NCI-H2171 (cell line): Measurements from ENCODE around the gene CD300E.
"Not testable (repeated sequence)": the region's sequence is repeated elsewhere in the genome, so short reads cannot be mapped to it uniquely, and the experiment has no call there.

Experiments used
- DNase-seq: peaks from one replicate; lab custom pipeline; 2025; lab: John Stamatoyannopoulos, UW

Gene CD300E

GRCh38 chr17:74599023-74599399 is 24.5 kb downstream of the CD300E start:
- no peak for DNase-seq

GRCh38 chr17:74598346-74599022 is 25.1 kb downstream of the CD300E start:
- no peak for DNase-seq

GRCh38 chr17:74597069-74597790 is 26.3 kb downstream of the CD300E start:
- no peak for DNase-seq

DNA sequence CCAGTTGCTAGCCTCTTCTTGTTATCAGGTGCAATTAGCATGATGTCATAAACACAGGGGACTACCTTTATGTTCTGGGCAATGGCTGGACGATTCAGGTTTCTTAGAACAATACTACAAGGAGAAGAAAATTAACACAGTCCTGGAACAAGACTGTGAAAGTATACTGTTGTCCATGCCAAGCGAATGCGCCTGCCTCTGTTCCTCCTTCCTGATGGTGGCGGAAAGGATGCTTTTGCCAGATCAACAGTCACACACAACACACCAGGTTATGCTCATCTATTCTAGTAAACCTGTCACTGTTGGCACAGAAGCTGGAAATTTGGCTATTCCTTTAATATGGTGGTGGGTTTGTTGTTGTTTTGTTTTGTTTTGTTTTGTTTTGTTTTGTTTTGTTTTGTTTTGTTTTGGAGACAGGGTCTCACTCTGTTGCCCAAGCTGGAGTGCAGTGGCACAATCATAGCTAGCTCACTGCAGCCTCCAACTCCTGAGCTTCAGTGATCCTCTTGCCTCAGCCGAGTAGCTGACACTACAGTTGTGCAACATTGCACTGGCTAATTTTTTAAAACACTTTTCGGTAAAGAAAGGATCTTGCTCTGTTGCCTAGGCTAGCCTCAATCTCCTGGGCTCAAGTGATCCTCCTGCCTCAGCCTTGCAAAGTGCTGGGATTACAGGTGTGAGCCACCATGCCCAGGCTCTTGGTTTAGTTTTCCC is 28.3 kb downstream of the CD300E start:
- DNase-seq, result no peak

- no peak for DNase-seq
These were observed 31.2 kb downstream of the CD300E start, which contains the start of gene CD300LD for GRCh38 chr17:74592087-74592990. Gene CD300LD (minus strand): TSS chr17:74592283. CDS start chr17:74592202, 81 bp downstream.

DNA sequence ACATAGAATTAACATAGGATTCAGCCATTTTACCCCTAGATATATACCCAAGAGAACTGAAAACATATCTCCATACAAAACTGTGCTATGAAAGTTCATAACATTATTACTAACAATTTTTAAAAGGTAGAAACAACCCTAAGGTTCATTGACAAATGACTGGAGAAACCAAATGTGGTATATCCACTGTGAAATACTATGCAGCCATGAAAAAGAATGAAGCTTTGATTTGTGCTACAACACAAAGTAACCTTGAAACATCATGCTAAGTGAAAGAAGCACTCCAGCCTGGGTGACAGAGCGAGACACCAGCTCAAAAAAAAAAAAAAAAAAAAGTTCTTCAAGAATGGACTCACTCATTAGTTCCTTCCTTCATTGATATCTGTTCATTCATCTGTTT is 32.0 kb downstream of the CD300E start:
- no peak for DNase-seq

GRCh38 chr17:74585711-74586110 is 37.8 kb downstream of the CD300E start:
- no peak for DNase-seq

DNA sequence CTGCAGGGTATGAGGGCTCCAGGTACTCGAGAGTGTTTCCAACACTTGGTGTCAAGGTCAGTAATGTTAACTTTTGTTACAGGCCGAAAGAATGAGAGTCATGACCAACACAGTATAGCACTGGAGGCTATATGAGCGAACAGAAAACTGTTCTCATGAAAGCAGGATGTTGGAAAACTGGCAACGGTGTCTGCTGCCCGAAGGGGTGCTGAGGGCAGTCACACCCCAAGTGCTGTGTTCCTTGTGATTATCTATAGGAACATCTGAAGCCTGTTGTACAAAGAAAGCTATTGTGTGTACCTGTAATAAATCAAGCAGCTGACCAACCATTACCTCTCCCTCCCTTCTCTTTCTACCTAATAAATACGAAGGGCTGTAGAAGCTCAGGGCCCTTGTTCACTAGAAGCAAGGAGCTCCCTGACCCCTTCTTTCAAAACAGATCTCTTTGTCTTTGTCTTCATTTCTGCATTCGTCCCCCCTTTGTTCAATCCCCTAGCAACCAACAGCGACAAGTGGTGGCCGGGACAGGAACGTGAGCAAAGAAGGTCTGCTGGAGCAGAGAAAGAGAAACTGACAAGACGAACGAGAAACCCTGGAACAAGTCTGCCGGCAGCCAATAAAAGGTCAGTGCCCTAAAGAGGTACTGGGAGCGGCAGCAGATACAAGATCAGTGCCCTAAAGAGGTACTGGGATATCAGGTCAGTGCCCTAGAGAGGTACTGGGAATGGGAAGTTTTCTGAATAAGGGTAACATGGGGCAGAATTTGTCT is 39.1 kb downstream of the CD300E start:
- DNase-seq, result no peak

DNA sequence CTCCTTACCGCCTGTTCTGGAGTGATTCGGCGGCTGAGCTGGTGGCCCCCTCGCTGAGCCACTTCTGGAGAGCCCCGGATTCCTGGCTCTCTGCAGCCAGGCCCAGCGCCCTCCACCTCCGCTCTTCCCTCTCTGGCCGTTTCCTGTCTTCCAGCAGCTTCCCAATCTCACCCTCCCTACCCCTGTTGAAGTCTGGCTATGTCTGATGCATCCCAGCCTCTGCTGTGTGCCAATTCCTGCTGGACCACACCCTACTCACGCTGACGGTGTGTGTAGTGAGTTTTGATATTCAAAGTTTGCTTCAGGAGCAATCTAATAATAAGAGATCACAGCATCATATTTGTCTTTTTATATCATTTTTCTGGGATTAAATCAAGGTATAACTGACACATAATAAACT is 40.9 kb downstream of the CD300E start:
- no peak for DNase-seq

DNA sequence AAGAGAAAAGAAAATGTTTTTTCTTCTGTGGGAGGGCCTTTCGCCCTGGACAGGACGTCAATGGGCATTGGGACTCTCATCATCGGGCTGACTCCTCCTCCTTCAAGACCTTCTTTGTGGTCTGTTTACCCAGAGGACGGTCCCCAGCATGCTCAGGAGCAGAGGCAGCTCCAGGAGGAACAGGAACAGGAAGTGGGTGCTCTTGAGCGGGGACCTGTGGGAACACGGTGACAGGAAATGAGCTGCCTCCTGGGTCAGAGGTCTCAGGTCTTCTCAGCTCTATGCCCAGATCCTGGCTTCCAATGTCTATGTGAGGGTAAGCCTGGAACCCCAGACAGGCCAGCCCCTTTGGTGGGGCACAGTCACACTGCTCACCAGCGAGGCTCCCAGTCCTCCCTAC is 43.6 kb downstream of the CD300E start:
- DNase-seq, result no peak

GRCh38 chr17:74578979-74579378 is 44.6 kb downstream of the CD300E start:
- no peak for DNase-seq

GRCh38 chr17:74574489-74575142 is 48.9 kb downstream of the CD300E start:
- DNase-seq, result no peak

DNA sequence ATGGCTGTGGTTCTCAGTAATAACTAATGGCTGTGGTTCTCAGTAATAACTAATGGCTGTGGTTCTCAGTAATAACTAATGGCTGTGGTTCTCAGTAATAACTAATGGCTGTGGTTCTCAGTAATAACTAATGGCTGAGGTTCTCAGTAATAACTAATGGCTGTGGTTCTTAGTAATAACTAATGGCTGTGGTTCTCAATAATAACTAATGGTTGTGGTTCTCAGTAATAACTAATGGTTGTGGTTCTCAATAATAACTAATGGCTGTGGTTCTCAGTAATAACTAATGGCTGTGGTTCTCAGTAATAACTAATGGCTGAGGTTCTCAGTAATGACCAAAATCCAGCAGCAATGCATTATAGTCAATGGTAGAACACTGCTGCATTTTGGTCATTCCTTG is 49.9 kb downstream of the CD300E start:
- not testable (repeated sequence) for DNase-seq

- DNase-seq, result no peak
These were observed 50.4 kb downstream of the CD300E start for GRCh38 chr17:74573169-74573568.

- DNase-seq, result no peak
These were observed 51.8 kb downstream of the CD300E start for GRCh38 chr17:74571621-74572270.

- DNase-seq, result no peak
These were observed 54.2 kb downstream of the CD300E start for GRCh38 chr17:74569020-74570003.

DNA sequence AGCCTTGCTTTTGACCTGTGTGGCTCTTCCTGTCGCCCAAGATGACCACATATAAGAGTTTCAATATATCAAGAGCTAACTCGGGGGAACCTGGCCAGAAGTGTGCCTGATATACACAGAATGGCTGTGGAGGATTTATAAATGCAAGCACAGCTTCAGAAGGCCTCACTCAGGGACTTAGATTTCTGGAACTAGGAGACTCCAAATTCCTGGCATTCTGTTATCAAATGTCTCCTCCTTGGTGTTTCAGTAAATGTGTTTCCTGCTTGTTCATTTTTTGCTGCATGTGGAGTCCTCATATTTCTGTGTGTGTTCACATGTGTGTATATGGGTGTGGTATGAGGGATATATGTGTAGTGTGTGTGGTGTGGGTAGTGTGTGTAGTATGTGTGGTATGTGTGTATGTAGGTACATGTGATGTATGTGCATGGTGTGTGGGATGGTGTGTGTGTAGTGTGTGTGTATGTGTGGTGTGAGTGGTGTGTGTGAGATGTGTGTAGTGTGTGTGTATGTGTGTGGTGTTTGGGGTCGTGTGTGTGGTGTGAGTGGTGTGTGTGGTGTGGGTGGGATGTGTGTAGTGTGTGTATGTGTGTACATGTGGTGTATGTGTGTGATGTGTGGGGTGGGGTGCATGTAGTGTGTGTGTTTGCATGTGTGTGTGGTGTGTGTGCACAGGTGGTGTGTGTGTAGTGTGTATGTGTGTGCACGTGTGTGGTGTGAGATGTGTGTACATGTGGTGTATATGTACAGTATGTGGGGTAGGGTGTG is 55.2 kb downstream of the CD300E start:
- DNase-seq, result no peak

DNA sequence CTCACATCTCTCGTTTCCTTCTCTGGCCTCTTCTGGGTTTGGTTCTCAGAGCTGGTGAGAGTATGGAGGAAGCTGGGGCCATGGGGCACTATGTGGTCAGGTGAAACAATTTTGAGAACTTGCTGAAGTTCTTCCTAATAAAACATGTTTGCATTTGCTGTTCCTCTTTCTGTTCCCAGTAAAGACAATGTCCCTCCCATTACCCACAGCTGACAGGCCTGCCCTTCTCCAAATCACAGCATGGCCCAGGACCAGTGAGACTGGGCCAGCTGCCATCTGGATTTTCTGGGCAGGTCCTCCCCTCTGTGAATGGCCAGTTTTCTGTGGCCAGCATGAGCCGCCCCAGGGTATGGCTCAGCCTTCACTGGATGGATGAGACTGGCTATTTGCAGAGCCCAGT is 56.1 kb downstream of the CD300E start, which contains the start of gene CD300H:
Gene CD300H, minus strand, starts transcription at position 113 of the 400 bp plus-strand sequence.
- no peak for DNase-seq
